ENCODE data around the gene ACADM. TPM values are rescaled to one million over a fixed set of nuclear protein-coding genes. Genes with fewer than 3 reads are reported as not detected.

Gene ACADM
- total RNA-seq, 1 experiment from 2014 or later: 48.7 TPM

- no peak for ATAC-seq
- Histone ChIP-seq H3K27ac (ENCODE audit: low read depth, low read length) (no peak overlapping the region), H3K4me1 (ENCODE audit: control insufficient read depth in 1 of 2, insufficient read depth in 2 of 2, low read length in 2 of 2) (no peaks in the 10 kb centered on the region), H2AFZ (ENCODE audit: low read depth, low read length, poor library complexity, severe bottlenecking) (no peak overlapping the region), H3K9me2 (ENCODE audit: insufficient read depth) (no peaks in the 10 kb centered on the region), H3K9me3 (ENCODE audit: control insufficient read depth in 1 of 2, insufficient read depth in 1 of 2, low read depth in 1 of 2, low read length in 2 of 2) (no peaks in the 10 kb centered on the region), H3K79me2 (ENCODE audit: insufficient read depth, low read length) (peaks cover 21% of the 10 kb centered on the region), H3K27me3 (ENCODE audit: insufficient read depth, low read length) (no peaks in the 10 kb centered on the region), H3K4me3 (replicated peaks in 1 of 2; ENCODE audit: low read depth in 1 of 2, low read length in 2 of 2) (no peak overlapping the region), H3K9ac (ENCODE audit: low read length) (no peak overlapping the region; the same call in 1 of the 2 replicates), H3K4me2 (ENCODE audit: low read length) (no peak overlapping the region), H4K20me1 (ENCODE audit: insufficient read depth) (peaks cover 54% of the 10 kb centered on the region), H3K36me3 (ENCODE audit: control insufficient read depth in 1 of 2, insufficient read depth in 2 of 2, low read length in 2 of 2) (peaks cover 34 to 43% of the 10 kb centered on the region in 2 experiments)
- 0 out of 2 replicates have a peak, but pooled peaks have one; percentile 44 for TF ChIP-seq SIN3A (IDR thresholded peaks at IDR 0.05; ENCODE audit: low read depth)
- TF ChIP-seq POLR2AphosphoS5 (IDR thresholded peaks at IDR 0.05; ENCODE audit: low read depth, low read length): peak; percentile 7; the same call in 1 of the 2 replicates
- TF ChIP-seq JUND (IDR thresholded peaks at IDR 0.05): peak; percentile 43; the same call in 1 of the 2 replicates
- TF ChIP-seq SP1 (IDR thresholded peaks at IDR 0.05; ENCODE audit: low read depth): no peak
- CTCF ChIA-PET: no interaction called here
- BruUV-seq (replicated peaks): no TSS peak
- intact Hi-C loops (cut with micrococcal nuclease): no loop called here
- POLR2A ChIA-PET: interaction anchor here (1.1 kb wide), 1 partner anchor 11 kb away, joined by 4 read pairs; the partner anchor contains the start of gene RABGGTB
- RAD21 ChIA-PET (ENCODE audit: low non-redundant PET in 1 of 2, low total read pairs in 2 of 2, uncharacterized antibody in 2 of 2, unreplicated experiment in 2 of 2): no interaction called here
- DNase-seq (ENCODE audit: low read depth, low spot score): no peak
Observed at GRCh38 chr1:75797273-75797588, 72.7 kb downstream of the ACADM start.

GRCh38 chr1:75797606-75798216 is 73.2 kb downstream of the ACADM start:
- ATAC-seq (peak; percentile 29), DNase-seq (ENCODE audit: low read depth, low spot score) (no peak)
- no peak overlapping the region for H3K4me3 ChIP-seq (replicated peaks in 1 of 2; ENCODE audit: low read depth in 1 of 2, low read length in 2 of 2)
- H3K27me3 ChIP-seq (ENCODE audit: insufficient read depth, low read length): no peaks in the 10 kb centered on the region
- H3K36me3 ChIP-seq (ENCODE audit: control insufficient read depth in 1 of 2, insufficient read depth in 2 of 2, low read length in 2 of 2): peaks cover 30 to 39% of the 10 kb centered on the region in 2 experiments; a peak in 3 of 4 replicates
- H3K9me2 ChIP-seq (ENCODE audit: insufficient read depth): no peaks in the 10 kb centered on the region
- H3K9ac ChIP-seq (ENCODE audit: low read length): no peak overlapping the region
- peaks cover 17% of the 10 kb centered on the region for H3K79me2 ChIP-seq (ENCODE audit: insufficient read depth, low read length)
- H3K4me2 ChIP-seq (ENCODE audit: low read length): no peak overlapping the region
- ChIA-PET CTCF (no interaction called here), POLR2A (no interaction called here), RAD21 (ENCODE audit: low non-redundant PET in 1 of 2, low total read pairs in 2 of 2, uncharacterized antibody in 2 of 2, unreplicated experiment in 2 of 2) (no interaction called here)
- H3K4me1 ChIP-seq (ENCODE audit: control insufficient read depth in 1 of 2, insufficient read depth in 2 of 2, low read length in 2 of 2): no peaks in the 10 kb centered on the region
- no TSS peak for BruUV-seq (replicated peaks)
- intact Hi-C loops (cut with micrococcal nuclease): no loop called here
- H2AFZ ChIP-seq (ENCODE audit: low read depth, low read length, poor library complexity, severe bottlenecking): no peak overlapping the region
- H4K20me1 ChIP-seq (ENCODE audit: insufficient read depth): peaks cover 49% of the 10 kb centered on the region
- TF ChIP-seq, protein P1, sequence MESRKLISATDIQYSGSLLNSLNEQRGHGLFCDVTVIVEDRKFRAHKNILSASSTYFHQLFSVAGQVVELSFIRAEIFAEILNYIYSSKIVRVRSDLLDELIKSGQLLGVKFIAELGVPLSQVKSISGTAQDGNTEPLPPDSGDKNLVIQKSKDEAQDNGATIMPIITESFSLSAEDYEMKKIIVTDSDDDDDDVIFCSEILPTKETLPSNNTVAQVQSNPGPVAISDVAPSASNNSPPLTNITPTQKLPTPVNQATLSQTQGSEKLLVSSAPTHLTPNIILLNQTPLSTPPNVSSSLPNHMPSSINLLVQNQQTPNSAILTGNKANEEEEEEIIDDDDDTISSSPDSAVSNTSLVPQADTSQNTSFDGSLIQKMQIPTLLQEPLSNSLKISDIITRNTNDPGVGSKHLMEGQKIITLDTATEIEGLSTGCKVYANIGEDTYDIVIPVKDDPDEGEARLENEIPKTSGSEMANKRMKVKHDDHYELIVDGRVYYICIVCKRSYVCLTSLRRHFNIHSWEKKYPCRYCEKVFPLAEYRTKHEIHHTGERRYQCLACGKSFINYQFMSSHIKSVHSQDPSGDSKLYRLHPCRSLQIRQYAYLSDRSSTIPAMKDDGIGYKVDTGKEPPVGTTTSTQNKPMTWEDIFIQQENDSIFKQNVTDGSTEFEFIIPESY (IDR thresholded peaks at IDR 0.05; ENCODE audit: extremely low read depth, insufficient replicate concordance, low read length): no peak
- TF ChIP-seq SRF (IDR thresholded peaks at IDR 0.05; ENCODE audit: low read depth) (no peak), RAD21 (IDR thresholded peaks at IDR 0.05; ENCODE audit: low read depth) (no peak), EZH2 (IDR thresholded peaks at IDR 0.05) (no peak), EZH2phosphoT487 (IDR thresholded peaks at IDR 0.05; ENCODE audit: borderline replicate concordance) (no peak), CBX3 (IDR thresholded peaks at IDR 0.05; ENCODE audit: low read depth) (no peak), JUND (IDR thresholded peaks at IDR 0.05) (no peak), ZNF274 (IDR thresholded peaks at IDR 0.05; ENCODE audit: low read depth, low read length) (no peak), POLR2AphosphoS5 (IDR thresholded peaks at IDR 0.05; ENCODE audit: low read depth, low read length) (no peak; the same call in 1 of the 2 replicates), EGR1 (IDR thresholded peaks at IDR 0.05; ENCODE audit: low read depth) (no peak), ZFX (IDR thresholded peaks at IDR 0.05) (no peak)
- H3K9me3 ChIP-seq (ENCODE audit: control insufficient read depth in 1 of 2, insufficient read depth in 1 of 2, low read depth in 1 of 2, low read length in 2 of 2): no peaks in the 10 kb centered on the region
- no peak overlapping the region for H3K27ac ChIP-seq (ENCODE audit: low read depth, low read length)

Data from HCT116 (cell line).